Measurements from ENCODE around the gene FRMPD4. TPM values are rescaled to one million over a fixed set of nuclear protein-coding genes. Genes with fewer than 3 reads are reported as not detected.
A peak's percentile ranks its signal among the peaks of the same experiment; 100 is the strongest.

Gene FRMPD4
- total RNA-seq, 1 experiment from 2014 or later, result 1.4 TPM

- Mint-ChIP-seq H3K4me1 (no peaks in the 10 kb centered on the region), H3K4me3 (no peak overlapping the region), H3K27ac (no peak overlapping the region), H3K27me3 (ENCODE audit: low read depth) (peaks cover 8% of the 10 kb centered on the region), H3K9me3 (peaks cover 9% of the 10 kb centered on the region), H3K36me3 (no peaks in the 10 kb centered on the region)
- TF ChIP-seq, protein P1, sequence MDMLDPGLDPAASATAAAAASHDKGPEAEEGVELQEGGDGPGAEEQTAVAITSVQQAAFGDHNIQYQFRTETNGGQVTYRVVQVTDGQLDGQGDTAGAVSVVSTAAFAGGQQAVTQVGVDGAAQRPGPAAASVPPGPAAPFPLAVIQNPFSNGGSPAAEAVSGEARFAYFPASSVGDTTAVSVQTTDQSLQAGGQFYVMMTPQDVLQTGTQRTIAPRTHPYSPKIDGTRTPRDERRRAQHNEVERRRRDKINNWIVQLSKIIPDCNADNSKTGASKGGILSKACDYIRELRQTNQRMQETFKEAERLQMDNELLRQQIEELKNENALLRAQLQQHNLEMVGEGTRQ (CRISPR knock-in tag; IDR thresholded peaks at IDR 0.05), result no peak
- TF ChIP-seq, protein P2, sequence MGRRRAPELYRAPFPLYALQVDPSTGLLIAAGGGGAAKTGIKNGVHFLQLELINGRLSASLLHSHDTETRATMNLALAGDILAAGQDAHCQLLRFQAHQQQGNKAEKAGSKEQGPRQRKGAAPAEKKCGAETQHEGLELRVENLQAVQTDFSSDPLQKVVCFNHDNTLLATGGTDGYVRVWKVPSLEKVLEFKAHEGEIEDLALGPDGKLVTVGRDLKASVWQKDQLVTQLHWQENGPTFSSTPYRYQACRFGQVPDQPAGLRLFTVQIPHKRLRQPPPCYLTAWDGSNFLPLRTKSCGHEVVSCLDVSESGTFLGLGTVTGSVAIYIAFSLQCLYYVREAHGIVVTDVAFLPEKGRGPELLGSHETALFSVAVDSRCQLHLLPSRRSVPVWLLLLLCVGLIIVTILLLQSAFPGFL (CRISPR knock-in tag; IDR thresholded peaks at IDR 0.05; ENCODE audit: borderline replicate concordance), result no peak
- POLR2A ChIA-PET, result no interaction called here
- DNase-seq (ENCODE audit: low spot score), result no peak
- CTCF ChIA-PET, result no interaction called here
- no peak for ATAC-seq
Observed at GRCh38 chrX:12768491-12768890, 630.2 kb downstream of the FRMPD4 start.

DNA sequence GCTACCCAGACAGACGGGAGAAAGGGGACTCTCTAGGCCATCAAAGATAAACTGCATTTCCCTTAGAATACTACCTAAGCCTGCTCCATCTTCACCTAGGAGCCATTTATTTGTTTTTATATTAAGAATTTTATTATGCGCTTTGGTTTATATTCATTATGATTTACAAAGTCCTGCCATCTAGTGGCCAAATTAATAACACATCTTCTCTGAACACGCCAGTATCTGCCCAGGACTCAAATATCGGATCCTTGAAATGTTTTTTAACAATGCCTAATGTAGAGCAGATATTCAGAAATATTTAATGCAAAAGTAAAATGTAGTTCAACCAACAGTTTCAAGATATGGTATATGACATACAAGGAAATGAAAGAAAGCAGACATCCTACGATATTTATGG, 632.2 kb downstream of the FRMPD4 start:
- peaks cover under 1% of the 10 kb centered on the region; the same call in 1 of the 2 replicates for H3K9me3 Mint-ChIP-seq

GRCh38 chrX:12771445-12772069, 633.3 kb downstream of the FRMPD4 start:
- ATAC-seq (peak; percentile 96), DNase-seq (ENCODE audit: low spot score) (peak; percentile 66)
- Mint-ChIP-seq H3K27me3 (ENCODE audit: low read depth) (peaks cover 8% of the 10 kb centered on the region), H3K36me3 (no peaks in the 10 kb centered on the region), H3K9me3 (no peaks in the 10 kb centered on the region), H3K27ac (no peak overlapping the region), H3K4me1 (no peaks in the 10 kb centered on the region), H3K4me3 (peak overlapping the region; percentile 43)
- POLR2A ChIA-PET, result no interaction called here
- TF ChIP-seq, protein P3, sequence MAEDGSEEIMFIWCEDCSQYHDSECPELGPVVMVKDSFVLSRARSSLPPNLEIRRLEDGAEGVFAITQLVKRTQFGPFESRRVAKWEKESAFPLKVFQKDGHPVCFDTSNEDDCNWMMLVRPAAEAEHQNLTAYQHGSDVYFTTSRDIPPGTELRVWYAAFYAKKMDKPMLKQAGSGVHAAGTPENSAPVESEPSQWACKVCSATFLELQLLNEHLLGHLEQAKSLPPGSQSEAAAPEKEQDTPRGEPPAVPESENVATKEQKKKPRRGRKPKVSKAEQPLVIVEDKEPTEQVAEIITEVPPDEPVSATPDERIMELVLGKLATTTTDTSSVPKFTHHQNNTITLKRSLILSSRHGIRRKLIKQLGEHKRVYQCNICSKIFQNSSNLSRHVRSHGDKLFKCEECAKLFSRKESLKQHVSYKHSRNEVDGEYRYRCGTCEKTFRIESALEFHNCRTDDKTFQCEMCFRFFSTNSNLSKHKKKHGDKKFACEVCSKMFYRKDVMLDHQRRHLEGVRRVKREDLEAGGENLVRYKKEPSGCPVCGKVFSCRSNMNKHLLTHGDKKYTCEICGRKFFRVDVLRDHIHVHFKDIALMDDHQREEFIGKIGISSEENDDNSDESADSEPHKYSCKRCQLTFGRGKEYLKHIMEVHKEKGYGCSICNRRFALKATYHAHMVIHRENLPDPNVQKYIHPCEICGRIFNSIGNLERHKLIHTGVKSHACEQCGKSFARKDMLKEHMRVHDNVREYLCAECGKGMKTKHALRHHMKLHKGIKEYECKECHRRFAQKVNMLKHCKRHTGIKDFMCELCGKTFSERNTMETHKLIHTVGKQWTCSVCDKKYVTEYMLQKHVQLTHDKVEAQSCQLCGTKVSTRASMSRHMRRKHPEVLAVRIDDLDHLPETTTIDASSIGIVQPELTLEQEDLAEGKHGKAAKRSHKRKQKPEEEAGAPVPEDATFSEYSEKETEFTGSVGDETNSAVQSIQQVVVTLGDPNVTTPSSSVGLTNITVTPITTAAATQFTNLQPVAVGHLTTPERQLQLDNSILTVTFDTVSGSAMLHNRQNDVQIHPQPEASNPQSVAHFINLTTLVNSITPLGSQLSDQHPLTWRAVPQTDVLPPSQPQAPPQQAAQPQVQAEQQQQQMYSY (CRISPR knock-in tag; IDR thresholded peaks at IDR 0.05), result no peak
- TF ChIP-seq ZNF423 (CRISPR knock-in tag; IDR thresholded peaks at IDR 0.05), result peak; percentile 45; the same call in 1 of the 2 replicates
- TF ChIP-seq ETV6 (CRISPR knock-in tag; IDR thresholded peaks at IDR 0.05), result no peak
- TF ChIP-seq CTCF (IDR thresholded peaks at IDR 0.05), result peak; percentile 63
- no peak for TF ChIP-seq ZNF671 (CRISPR knock-in tag; IDR thresholded peaks at IDR 0.05)
- TF ChIP-seq RELA (CRISPR knock-in tag; IDR thresholded peaks at IDR 0.05; ENCODE audit: borderline replicate concordance), result no peak
- CTCF ChIA-PET, result interaction anchor here (0.5 to 3.1 kb wide), 32 partner anchors 9 to 1343 kb away, joined by 3 to 30 read pairs (median 5); partner anchors contain the start of gene PRPS2

More for the DNA sequence above, 632.2 kb downstream of the FRMPD4 start:
- TF ChIP-seq CREB1 (CRISPR knock-in tag; IDR thresholded peaks at IDR 0.05) (no peak), CTCF (IDR thresholded peaks at IDR 0.05) (peak; percentile 24; the same call in 1 of the 2 replicates)
- POLR2A ChIA-PET, result no interaction called here
- no peaks in the 10 kb centered on the region for H3K36me3 Mint-ChIP-seq
- H3K4me1 Mint-ChIP-seq, result no peaks in the 10 kb centered on the region
- H3K4me3 Mint-ChIP-seq, result no peak overlapping the region
- no peak for DNase-seq (ENCODE audit: low spot score)
- H3K27ac Mint-ChIP-seq, result no peak overlapping the region
- H3K27me3 Mint-ChIP-seq (ENCODE audit: low read depth), result peaks cover 8% of the 10 kb centered on the region
- CTCF ChIA-PET, result interaction anchor here (0.9 to 3.1 kb wide), 11 partner anchors 10 to 783 kb away, joined by 3 to 30 read pairs (median 7); partner anchors contain the start of gene PRPS2
- ATAC-seq, result no peak

Measured in WTC11 (cell line).